Fibroblast of the conjunctiva (primary cell): Measurements from ENCODE around the gene CFTR.

ENCODE experiments used
- DNase-seq: peaks from one replicate; pipeline ENCODE4 v3.0.0-alpha.2; 2010; ENCODE audit warnings: low read depth

The CFTR gene

DNA sequence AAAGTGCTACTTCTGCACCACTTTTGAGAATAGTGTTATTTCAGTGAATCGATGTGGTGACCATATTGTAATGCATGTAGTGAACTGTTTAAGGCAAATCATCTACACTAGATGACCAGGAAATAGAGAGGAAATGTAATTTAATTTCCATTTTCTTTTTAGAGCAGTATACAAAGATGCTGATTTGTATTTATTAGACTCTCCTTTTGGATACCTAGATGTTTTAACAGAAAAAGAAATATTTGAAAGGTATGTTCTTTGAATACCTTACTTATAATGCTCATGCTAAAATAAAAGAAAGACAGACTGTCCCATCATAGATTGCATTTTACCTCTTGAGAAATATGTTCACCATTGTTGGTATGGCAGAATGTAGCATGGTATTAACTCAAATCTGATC is 110.4 kb downstream of the CFTR start:
- DNase-seq, result no peak

DNA sequence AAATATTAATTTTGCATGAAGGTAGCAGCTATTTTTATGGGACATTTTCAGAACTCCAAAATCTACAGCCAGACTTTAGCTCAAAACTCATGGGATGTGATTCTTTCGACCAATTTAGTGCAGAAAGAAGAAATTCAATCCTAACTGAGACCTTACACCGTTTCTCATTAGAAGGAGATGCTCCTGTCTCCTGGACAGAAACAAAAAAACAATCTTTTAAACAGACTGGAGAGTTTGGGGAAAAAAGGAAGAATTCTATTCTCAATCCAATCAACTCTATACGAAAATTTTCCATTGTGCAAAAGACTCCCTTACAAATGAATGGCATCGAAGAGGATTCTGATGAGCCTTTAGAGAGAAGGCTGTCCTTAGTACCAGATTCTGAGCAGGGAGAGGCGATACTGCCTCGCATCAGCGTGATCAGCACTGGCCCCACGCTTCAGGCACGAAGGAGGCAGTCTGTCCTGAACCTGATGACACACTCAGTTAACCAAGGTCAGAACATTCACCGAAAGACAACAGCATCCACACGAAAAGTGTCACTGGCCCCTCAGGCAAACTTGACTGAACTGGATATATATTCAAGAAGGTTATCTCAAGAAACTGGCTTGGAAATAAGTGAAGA is 112.3 kb downstream of the CFTR start:
- no peak for DNase-seq

DNA sequence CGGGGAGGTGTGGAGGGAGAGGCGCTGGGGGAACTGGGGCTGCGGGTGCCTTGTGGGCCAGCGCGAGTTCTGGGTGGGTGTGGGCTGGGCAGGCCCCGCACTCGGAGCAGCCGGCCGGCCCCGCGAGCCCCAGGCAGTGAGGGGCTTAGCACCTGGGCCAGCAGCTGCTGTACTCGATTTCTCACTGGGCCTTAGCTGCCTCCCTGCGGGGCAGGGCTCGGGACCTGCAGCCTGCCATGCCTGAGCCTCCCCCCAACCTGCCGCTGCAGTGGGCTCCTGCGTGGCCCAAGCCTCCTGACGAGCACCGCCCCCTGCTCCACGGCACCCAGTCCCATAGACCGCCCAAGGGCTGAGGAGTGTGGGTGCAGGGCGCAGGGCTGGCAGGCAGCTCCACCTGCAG is 116.3 kb downstream of the CFTR start:
- DNase-seq, result no peak

DNA sequence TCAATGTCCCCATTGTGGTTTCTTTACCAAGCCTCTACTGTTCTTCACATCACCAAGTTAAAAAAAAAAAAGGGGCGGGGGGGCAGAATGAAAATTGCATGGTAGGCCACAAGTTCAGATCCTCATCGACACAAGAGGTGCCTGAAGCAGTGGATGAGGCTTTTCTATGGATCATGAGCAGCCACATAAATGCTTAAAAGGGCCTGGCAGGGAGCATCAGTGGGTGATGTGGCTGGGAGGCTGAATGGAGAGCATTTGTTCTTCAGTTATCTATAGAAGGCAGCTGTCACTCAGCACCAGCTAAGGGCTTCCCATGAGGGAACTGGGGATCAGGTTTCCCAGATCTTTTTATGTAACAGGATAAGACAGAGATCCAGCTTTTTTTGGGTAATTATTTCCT is 117.9 kb downstream of the CFTR start:
- DNase-seq, result no peak

DNA sequence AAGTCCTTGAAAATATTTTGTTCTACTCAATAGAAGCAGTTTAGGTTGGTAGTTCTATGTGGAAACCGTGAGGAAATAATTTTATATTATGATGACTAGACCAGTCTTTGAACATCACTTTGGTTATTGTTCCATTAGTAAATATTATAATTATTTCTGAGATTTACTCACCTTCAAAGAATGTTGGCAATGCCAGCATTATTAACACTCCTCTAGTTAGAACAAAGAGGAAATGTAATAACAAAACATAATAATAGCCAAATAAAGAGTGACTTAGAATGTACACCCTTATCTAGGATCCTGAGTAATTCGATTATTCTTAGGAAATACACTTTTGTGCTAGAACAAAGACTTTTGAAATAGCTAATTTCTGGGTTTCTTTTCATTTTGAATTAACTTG is 121.1 kb downstream of the CFTR start:
- DNase-seq, result no peak

DNA sequence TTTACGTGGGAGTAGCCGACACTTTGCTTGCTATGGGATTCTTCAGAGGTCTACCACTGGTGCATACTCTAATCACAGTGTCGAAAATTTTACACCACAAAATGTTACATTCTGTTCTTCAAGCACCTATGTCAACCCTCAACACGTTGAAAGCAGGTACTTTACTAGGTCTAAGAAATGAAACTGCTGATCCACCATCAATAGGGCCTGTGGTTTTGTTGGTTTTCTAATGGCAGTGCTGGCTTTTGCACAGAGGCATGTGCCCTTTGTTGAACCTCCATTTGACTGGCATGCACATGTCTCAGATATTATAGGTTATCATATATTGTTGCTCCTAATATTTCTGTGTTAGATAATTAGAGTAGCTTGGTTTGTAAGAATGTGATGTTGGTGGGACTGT is 123.8 kb downstream of the CFTR start:
- no peak for DNase-seq

DNA sequence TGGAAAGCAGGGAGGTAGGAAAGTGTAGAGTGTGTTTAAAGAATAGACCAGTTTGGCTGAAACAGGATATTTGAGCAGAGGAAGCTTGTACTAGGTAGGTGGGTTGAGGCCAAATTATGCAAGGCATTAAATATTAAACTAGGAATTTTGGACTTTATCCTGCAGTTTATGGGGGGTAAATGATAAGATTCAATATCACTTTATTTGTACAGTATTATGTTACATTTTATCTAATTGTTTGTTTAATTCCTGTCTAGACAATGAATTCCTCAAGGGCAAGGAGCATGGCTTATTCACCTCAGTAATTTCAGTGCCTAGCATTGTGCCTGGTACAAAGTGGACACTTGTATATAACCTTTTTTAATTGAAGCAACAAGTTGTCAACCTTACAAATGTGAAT is 125.9 kb downstream of the CFTR start:
- no peak for DNase-seq

DNA sequence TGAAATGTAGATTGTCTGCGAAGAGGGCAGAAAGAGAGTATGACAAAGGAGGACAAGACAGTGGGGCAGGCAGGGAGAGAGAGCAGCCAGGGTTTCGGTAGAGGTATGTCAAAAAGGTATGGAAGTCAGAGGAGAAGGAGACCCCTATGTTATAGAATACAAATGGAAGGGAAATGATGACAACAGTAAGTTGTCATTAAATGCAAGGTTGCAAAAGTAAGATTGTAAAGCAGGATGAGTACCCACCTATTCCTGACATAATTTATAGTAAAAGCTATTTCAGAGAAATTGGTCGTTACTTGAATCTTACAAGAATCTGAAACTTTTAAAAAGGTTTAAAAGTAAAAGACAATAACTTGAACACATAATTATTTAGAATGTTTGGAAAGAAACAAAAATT is 126.3 kb downstream of the CFTR start:
- no peak for DNase-seq

DNA sequence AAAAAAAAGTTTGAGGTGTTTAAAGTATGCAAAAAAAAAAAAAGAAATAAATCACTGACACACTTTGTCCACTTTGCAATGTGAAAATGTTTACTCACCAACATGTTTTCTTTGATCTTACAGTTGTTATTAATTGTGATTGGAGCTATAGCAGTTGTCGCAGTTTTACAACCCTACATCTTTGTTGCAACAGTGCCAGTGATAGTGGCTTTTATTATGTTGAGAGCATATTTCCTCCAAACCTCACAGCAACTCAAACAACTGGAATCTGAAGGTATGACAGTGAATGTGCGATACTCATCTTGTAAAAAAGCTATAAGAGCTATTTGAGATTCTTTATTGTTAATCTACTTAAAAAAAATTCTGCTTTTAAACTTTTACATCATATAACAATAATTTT is 130.6 kb downstream of the CFTR start:
- DNase-seq, result no peak

DNA sequence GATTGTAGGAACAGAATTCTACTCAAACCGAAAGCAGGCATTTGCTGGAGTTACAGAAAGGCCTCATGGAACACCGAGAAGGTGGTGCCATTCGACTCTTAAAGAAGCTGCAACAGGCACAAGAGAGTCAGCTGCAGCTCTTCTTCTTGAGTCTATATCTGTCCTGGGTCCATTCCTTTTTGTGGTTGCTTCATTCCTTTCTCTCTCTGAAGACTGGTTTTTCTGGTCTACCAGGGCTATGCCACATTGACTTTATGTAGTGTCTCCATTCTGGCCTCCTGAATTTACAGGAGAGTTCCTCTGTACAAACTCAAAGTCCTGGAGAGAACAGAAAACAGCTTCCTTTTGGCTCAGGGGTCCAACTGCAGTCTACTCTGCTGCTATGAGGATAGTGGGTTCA is 132.8 kb downstream of the CFTR start:
- no peak for DNase-seq

DNA sequence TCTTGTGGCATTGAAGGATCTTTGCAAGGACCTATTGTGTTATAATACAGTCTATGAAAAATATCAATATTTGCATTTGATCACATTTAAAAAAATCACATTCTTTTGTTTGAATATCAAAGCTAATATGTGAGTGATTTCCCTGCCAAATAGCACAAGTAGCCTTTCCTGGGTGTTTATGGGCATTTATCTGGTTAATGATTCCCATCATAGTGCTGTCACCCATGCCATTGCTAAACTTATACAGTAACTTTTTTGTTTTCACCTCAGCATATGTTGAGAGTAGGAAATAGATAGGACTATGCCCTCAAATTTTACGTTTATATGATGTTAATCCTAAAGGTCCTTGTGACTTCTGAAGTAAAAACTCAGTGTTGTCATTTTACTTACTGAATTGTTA is 136.9 kb downstream of the CFTR start:
- DNase-seq, result no peak

DNA sequence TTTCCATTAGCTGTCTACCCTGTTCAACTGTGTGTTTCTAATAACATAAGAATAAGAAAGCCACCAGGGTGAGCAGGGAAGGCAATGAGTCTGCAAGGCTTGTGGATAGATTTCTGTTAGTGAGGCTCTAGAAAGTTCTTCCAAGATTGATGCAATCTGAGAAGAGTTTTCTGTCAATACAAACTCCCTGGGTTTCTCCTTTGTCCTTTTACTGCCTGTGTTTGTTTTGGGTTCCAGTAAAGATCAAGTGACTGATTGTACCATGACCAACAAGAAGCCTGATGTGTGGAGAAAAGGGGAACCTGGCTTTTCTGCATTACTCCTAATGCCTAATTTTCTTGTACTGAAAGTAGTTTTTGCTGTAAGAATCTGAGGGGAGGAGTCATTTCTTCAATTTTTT is 139.9 kb downstream of the CFTR start:
- no peak for DNase-seq

DNA sequence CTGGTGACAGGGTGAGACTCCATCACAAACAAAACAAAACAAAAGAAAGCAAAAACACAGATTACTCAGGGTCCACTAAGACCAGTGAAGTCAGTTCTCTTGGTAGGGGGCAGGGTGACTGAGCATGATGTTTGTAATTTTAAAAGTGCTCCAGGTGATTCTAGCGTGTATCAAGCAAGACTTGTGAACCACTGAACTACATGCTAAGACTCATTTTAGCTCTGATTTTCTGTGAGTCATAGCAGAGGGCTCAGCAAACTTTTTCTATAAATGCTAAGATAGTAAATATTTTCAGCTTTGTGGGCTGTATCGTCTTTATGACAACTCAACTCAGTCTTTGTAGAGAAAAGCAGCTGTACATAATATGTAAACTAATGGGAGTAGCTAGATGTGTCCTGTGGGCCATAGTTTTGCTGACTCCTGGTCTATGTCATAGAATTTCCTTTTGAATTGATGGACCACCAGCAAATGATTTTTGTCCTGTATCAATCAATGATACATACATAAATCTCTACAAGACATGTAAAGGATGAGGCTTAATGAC is 141.3 kb downstream of the CFTR start:
- DNase-seq, result no peak

DNA sequence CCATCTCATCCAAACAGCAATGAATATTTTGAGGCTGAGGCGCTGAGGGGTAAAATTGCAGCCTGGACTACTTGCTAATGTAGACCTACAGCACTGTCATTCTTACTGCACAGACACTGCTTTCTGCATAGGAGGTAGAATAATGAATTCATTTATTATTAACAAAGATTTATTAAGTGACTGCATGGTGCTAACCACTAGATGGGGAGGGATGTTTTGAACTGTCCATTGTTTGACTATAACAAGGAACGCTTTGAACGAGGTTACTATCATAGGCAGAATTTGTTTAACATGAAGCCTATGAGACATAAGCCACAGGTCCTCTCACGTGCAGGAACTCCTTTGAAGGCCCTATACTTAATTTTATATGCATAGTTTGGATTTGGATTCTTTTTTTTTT is 143.8 kb downstream of the CFTR start:
- no peak for DNase-seq

DNA sequence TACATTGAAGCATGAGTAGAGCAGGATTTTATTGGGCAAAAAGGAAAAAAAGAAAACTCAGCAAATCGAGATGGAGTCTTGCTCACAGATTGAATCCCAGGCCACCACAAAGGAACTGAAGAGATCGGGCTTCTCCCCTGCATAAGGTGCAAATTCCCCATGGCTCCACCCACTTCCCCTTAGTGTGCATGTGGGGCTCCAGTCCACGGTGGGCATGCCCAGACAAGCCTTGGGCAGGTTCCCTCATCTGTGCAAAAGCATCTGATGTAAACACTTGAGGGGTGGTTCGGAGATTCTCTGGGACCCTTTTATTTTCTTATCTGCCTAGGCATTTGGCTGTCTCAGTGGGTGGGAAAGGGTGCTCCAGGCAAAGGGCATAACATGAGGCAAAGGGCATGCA is 150.7 kb downstream of the CFTR start:
- no peak for DNase-seq

DNA sequence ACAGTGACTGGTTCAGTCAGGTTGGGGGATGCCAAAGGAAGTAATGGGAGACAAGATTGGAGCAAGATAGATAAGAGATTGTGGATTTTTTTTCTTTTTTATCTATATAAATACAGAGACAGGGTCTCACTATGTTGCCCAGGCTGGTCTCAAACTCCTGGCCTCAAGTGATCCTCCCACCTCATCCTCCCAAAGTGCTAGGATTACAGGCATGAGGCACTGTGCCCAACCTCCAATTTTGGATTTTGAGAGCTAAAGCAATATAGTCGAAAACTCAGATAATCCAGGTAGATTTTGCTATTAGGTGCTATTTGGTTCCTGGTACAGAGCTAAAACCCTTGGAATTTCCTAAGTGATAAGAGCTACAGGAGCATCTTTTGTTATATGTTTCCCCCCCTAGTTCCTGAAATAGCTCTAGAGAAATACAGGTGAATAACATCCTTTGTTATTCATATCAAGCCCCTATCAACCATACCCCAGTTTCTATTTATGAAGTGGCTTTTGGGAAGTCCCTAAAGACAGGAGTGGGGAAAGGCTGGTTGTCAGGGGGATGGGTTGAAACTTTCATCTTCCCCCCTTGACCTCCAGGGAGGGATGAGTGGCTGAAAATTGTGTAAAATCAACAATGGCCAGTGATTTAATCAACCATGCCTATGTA is 151.2 kb downstream of the CFTR start:
- DNase-seq, result no peak

DNA sequence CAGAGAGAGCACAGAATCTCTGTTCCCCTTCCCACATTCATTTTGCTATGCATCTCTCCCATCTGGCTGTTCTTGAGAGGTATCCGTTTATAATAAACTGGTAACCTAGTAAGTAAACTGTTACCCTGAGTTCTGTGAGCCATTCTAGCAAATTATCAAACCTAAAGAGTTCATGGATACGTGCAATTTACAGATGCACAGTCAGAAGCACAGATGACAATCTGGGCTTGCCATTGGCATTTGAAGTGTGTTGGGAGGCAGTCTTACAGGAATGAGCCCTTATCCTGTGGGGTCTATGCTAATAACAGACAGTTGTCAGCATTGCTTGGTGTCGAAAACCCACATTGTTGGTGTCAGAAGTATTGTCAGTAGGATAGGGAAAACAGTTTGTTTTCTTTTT is 151.8 kb downstream of the CFTR start:
- DNase-seq, result no peak

DNA sequence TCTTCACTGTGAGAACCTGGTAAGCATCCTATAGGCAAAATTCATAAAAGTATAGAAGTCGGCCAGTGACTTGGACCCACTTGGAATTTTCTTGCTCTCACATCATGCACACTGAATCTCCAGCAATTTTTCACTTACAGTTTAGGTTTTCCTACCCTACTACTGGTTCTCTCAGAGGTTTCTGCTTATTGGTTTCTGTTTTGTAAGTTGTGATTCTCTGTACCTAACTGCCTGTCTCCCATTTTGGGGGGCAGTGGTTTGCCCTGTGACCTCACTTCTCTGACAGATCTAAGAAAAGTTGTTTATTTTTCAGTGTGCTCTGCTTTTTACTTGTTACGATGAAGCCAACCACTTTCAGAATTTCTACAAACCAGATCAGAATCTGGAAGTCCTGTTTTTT is 158.1 kb downstream of the CFTR start:
- no peak for DNase-seq

DNA sequence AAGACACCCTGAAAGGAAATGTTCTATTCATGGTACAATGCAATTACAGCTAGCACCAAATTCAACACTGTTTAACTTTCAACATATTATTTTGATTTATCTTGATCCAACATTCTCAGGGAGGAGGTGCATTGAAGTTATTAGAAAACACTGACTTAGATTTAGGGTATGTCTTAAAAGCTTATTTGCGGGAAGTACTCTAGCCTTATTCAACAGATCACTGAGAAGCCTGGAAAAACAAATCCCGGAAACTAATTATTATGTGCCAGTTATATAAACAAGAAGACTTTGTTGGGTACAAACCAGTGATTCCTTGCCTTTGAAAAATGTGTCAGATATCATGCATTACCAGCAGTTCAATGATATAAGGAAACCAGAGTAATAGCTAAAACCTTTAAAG is 160.1 kb downstream of the CFTR start:
- no peak for DNase-seq

DNA sequence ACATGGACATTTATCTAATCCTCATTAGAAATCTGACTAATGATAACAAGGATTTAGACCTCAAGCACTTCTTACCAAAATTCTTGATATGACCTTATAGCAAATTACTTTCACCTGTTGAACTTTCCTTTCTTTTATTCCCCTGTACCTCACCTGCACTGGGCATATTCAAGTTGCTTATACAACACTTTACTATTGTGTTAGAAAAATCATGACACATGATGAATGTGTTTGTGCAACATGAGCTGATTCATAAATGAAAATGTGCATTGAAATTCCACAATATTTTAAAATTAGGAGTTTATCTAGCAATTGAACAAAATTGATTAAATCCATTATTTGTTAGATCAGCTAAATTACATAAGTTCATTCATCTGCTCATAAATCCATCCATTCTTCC is 160.6 kb downstream of the CFTR start:
- DNase-seq, result no peak

DNA sequence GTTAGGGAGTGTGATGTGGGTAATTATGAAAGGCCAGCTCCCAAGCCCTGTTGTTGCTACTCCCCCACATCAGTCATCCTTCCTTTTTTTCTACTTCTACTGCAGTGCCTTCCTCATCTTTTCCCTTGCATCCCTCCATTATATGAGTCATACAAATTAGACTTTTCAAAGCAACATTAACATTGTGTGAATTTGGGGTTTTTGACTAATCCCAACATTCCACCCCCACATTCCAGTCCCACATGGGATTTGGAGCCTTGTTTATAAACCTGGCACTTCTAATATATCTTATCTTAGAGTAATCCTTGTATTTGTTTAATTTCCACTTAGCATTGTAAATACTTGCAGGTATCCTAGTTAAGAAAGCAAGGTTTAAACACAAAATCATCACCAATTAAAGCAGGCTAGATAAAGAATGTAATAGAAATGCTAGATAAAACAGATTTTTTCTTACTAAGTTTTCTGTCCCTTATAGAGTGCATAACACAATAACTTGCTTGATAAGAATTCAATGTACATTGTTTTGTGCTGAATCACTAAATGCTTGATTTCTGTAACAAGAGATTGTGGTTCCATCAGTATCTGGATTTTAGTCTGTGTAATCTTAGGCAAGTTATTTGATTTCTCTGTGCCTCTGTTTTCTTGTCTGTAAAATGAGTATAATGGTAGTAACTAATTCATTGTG is 165.8 kb downstream of the CFTR start:
- DNase-seq, result no peak

DNA sequence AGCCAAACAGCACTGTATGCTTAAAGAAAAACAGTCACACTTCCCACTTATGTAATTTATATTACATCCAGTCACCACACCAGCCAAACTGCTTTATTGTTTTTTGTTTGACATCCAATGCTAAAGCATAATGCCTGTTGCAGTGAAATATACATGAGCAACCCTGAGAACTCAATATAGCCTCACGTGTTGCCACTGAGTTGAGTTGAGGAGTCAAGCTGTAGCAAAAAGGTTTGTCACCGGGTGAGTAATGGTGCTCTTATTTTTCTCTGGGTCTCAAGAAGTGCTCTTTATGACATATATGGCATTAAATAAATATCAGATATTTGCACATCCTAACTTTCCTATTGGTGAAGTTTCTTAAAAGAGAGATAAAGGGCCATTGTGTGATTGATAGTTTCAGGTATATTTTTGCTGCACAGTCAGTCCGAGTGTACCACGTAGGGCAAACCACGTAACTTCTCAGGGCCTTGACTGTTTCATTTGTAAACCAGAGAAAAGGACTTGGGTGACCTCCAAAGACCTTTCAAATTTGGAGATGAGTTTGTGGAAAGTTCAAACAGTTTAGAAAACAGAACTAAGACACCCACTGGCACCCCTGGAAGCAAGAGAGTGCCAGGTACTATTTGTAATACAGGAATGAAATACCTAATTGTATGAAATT is 168.5 kb downstream of the CFTR start:
- DNase-seq, result no peak
